Stomach (tissue), 4 donors: Measurements from ENCODE around the gene NDUFB1.

Experiments
- CTCF ChIP-seq, 7 experiments: fragments of 450-650 bp in 4 of 7; fragments of 200-600 bp in 3 of 7; sonication (generic) in 3 of 7; IDR thresholded peaks; one replicate each; pipeline ENCODE4 v1.5.1; 2016 to 2019; ENCODE audit warnings: antibody characterized with exemption in 7 of 7, control low read depth in 2 of 7, mild to moderate bottlenecking in 1 of 7
- POLR2A ChIP-seq, 4 donors: fragments of 450-650 bp; IDR thresholded peaks; one replicate each; pipeline ENCODE4 v1.6.1; 2016; ENCODE audit warnings: antibody characterized with exemption in 4 of 4, control low read depth in 2 of 4, mild to moderate bottlenecking in 1 of 4, moderate library complexity in 1 of 4
- POLR2AphosphoS5 ChIP-seq, 3 donors: sonication (generic); formaldehyde crosslinking; IDR thresholded peaks; one replicate each; pipeline ENCODE4 v1.6.1; 2016; ENCODE audit warnings: antibody characterized with exemption in 3 of 3

- TF ChIP-seq POLR2A (IDR thresholded peaks at IDR 0.05) (no peak), CTCF (IDR thresholded peaks at IDR 0.05) (no peak), POLR2AphosphoS5 (IDR thresholded peaks at IDR 0.05) (no peak)
Observed at GRCh38 chr14:92099802-92100201, 21.7 kb downstream of the NDUFB1 start.
